Progenitor cell of endocrine pancreas (in vitro differentiated cells): ENCODE data around the gene DPH6. TPM values are rescaled to one million over a fixed set of nuclear protein-coding genes. Genes with fewer than 3 reads are reported as not detected.

Experiments used
- DNase-seq: peaks from one replicate; pipeline ENCODE4 v3.0.0; 2021; ENCODE audit warnings: low spot score; ENCODE audit not compliant: unreplicated experiment
- H3K27ac Mint-ChIP-seq: 2 replicates; pipeline ENCODE4 v1.8.0; 2021; ENCODE audit warnings: mild to moderate bottlenecking, moderate library complexity, mixed read lengths
- H3K27me3 Mint-ChIP-seq: 2 replicates; pipeline ENCODE4 v1.8.0; 2021; ENCODE audit warnings: mixed read lengths
- H3K36me3 Mint-ChIP-seq: 2 replicates; pipeline ENCODE4 v1.8.0; 2022; ENCODE audit warnings: mixed read lengths; ENCODE audit not compliant: insufficient read depth
- H3K4me1 Mint-ChIP-seq: 2 replicates; pipeline ENCODE4 v1.8.0; 2021; ENCODE audit warnings: low read depth, mixed read lengths
- H3K4me3 Mint-ChIP-seq: 2 replicates; pipeline ENCODE4 v1.8.0; 2021; ENCODE audit warnings: low read depth, mild to moderate bottlenecking, moderate library complexity, mixed read lengths
- H3K9me3 Mint-ChIP-seq: 2 replicates; pipeline ENCODE4 v1.8.0; 2021; ENCODE audit warnings: low read depth, mixed read lengths
- total RNA-seq: library from RNA; stranded (reverse); gene quantifications from 2 replicates; pipeline ENCODE4 v1.2.1, GENCODE V29; 2021
- TF ChIP-seq, protein P1 (sequence below): fragments of 200-600 bp; sonication (generic); IDR thresholded peaks from one replicate; pipeline ENCODE4 v1.5.0; 2021; ENCODE audit warnings: antibody characterized with exemption, mild to moderate bottlenecking; ENCODE audit not compliant: unreplicated experiment

DPH6 gene
- total RNA-seq, 1 donor from 2014 or later, result 11.4 TPM

DNA sequence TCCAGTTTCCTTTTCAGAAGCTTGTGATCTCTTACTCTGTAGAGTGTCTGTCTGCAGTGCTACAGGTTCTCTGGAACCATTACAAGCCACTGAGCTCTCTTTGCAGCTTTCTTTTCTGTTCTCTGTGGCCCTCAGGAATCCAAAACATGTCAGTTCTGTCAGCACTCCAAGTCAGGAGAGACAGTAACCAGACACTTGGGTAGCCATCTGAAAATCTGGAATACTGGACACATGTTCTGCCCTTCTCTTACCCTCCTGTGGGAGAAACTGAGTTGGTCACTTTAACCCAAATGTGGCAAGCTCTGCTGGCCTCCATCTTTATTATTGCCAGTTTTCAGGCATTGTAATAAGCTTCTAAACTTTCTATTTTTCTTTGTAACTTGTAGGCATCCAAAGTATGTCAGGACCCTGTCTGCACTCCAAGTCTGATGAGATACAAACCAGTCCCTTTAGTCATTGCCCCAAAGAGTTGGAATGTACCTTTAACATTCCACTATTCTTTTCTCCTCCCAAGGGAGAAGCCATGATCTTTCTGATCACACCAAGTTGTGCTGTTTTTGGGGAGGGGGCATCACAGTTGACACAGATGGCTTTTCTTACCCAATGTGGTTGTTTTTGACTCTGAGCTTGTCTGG is 183.7 kb downstream of the DPH6 start:
- no peak for DNase-seq
- H3K27me3 Mint-ChIP-seq, result no peaks in the 10 kb centered on the region
- peaks cover 52% of the 10 kb centered on the region for H3K9me3 Mint-ChIP-seq
- H3K36me3 Mint-ChIP-seq, result peaks cover 13% of the 10 kb centered on the region
- TF ChIP-seq, protein P1, sequence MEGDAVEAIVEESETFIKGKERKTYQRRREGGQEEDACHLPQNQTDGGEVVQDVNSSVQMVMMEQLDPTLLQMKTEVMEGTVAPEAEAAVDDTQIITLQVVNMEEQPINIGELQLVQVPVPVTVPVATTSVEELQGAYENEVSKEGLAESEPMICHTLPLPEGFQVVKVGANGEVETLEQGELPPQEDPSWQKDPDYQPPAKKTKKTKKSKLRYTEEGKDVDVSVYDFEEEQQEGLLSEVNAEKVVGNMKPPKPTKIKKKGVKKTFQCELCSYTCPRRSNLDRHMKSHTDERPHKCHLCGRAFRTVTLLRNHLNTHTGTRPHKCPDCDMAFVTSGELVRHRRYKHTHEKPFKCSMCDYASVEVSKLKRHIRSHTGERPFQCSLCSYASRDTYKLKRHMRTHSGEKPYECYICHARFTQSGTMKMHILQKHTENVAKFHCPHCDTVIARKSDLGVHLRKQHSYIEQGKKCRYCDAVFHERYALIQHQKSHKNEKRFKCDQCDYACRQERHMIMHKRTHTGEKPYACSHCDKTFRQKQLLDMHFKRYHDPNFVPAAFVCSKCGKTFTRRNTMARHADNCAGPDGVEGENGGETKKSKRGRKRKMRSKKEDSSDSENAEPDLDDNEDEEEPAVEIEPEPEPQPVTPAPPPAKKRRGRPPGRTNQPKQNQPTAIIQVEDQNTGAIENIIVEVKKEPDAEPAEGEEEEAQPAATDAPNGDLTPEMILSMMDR, result no peak
- H3K27ac Mint-ChIP-seq, result no peak overlapping the region
- no peaks in the 10 kb centered on the region for H3K4me1 Mint-ChIP-seq
- no peak overlapping the region for H3K4me3 Mint-ChIP-seq

DNA sequence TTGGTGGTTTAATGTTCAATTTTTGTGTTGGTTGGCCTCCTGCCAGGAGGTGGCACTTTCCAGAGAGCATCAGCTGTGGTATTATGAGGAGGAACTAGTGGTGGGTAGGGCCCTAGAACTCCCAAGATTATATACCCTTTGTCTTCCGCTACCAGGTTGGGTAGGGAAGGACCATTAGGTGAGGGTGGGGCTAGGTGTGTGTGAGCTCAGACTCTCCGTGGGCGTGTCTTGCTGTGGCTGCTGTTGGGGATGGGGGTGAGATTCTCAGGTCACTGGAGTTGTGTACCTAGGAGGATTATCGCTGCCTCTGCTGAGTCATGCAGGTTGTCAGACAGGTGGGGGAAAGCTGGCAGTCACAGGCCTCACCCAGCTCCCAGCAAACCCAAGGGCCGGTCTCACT is 187.1 kb downstream of the DPH6 start:
- H3K9me3 Mint-ChIP-seq, result peaks cover 55% of the 10 kb centered on the region
- no peaks in the 10 kb centered on the region for H3K4me1 Mint-ChIP-seq
- no peaks in the 10 kb centered on the region for H3K27me3 Mint-ChIP-seq
- TF ChIP-seq, protein P1, result no peak
- no peak overlapping the region for H3K27ac Mint-ChIP-seq
- DNase-seq, result no peak
- no peak overlapping the region for H3K4me3 Mint-ChIP-seq
- peaks cover 8% of the 10 kb centered on the region for H3K36me3 Mint-ChIP-seq

- Mint-ChIP-seq H3K27ac (no peak overlapping the region), H3K9me3 (peaks cover 23% of the 10 kb centered on the region), H3K4me1 (no peaks in the 10 kb centered on the region), H3K4me3 (no peak overlapping the region), H3K36me3 (no peaks in the 10 kb centered on the region), H3K27me3 (no peaks in the 10 kb centered on the region)
- no peak for DNase-seq
- TF ChIP-seq, protein P1, result no peak
Measured at GRCh38 chr15:35351059-35351458, 194.9 kb downstream of the DPH6 start.

DNA sequence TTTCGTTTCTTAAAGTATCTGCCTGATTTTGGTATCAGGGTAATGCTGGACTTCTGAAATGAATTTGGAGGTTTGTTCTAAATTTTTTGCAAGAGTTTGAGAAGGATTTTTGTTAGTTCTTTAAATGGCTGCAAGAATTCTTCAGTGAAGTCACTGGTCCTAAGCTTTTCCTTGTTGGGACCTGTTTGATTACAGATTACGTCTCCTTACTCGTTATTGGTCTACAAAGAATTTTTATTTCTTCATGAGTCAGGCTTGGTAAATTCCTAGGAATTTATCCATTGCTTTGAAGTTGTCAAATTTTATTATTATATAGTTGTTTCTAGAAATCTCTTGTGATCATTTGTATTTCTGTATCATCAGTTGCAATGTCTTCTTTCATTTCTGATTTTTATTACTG is 196.0 kb downstream of the DPH6 start:
- TF ChIP-seq, protein P1, result no peak
- no peaks in the 10 kb centered on the region for H3K27me3 Mint-ChIP-seq
- DNase-seq, result no peak
- H3K36me3 Mint-ChIP-seq, result no peaks in the 10 kb centered on the region
- H3K9me3 Mint-ChIP-seq, result peaks cover 13% of the 10 kb centered on the region
- H3K27ac Mint-ChIP-seq, result no peak overlapping the region
- no peaks in the 10 kb centered on the region for H3K4me1 Mint-ChIP-seq
- H3K4me3 Mint-ChIP-seq, result no peak overlapping the region

GRCh38 chr15:35330916-35331315 is 215.0 kb downstream of the DPH6 start:
- DNase-seq, result no peak
- Mint-ChIP-seq H3K27ac (no peak overlapping the region), H3K9me3 (peaks cover 9% of the 10 kb centered on the region), H3K4me3 (no peak overlapping the region), H3K27me3 (no peaks in the 10 kb centered on the region), H3K4me1 (peaks cover 14% of the 10 kb centered on the region), H3K36me3 (peaks cover 2% of the 10 kb centered on the region)
- TF ChIP-seq, protein P1, result no peak
